Effector CD8-positive, alpha-beta T cell (primary cell): ENCODE results near the gene TXNRD2.
"Not testable (repeated sequence)": the region's sequence is repeated elsewhere in the genome, so short reads cannot be mapped to it uniquely, and the experiment has no call there.

Experiments used
- DNase-seq: peaks from one replicate; lab custom pipeline; 2025; lab: John Stamatoyannopoulos, UW

Gene TXNRD2

GRCh38 chr22:19948057-19948760 lies 6.6 kb upstream of the TXNRD2 start:
- no peak for DNase-seq

GRCh38 chr22:19943082-19944026 lies 1.7 kb upstream of the TXNRD2 start:
- DNase-seq: no peak

- DNase-seq: no peak
These were observed 801 bp upstream of the TXNRD2 start for GRCh38 chr22:19942157-19943081.

- no peak for DNase-seq
These were observed 868 bp downstream of the TXNRD2 start for GRCh38 chr22:19940536-19941364.

- DNase-seq: no peak
These were observed 3.8 kb downstream of the TXNRD2 start for GRCh38 chr22:19937616-19938473.

GRCh38 chr22:19936513-19936912 lies 5.1 kb downstream of the TXNRD2 start:
- no peak for DNase-seq

- not testable (repeated sequence) for DNase-seq
These were observed 6.4 kb downstream of the TXNRD2 start for GRCh38 chr22:19935123-19935718.

GRCh38 chr22:19933341-19934241 lies 8.0 kb downstream of the TXNRD2 start:
- DNase-seq: no peak

- DNase-seq: no peak
These were observed 9.0 kb downstream of the TXNRD2 start for GRCh38 chr22:19932367-19933206.

GRCh38 chr22:19931514-19931913 lies 10.1 kb downstream of the TXNRD2 start:
- DNase-seq: no peak

GRCh38 chr22:19930551-19931486 lies 10.8 kb downstream of the TXNRD2 start:
- DNase-seq: no peak

- no peak for DNase-seq
These were observed 11.8 kb downstream of the TXNRD2 start for GRCh38 chr22:19929586-19930550.

GRCh38 chr22:19928207-19928606 lies 13.4 kb downstream of the TXNRD2 start:
- no peak for DNase-seq

- no peak for DNase-seq
These were observed 13.9 kb downstream of the TXNRD2 start for GRCh38 chr22:19927696-19928095.

GRCh38 chr22:19926028-19926427 lies 15.6 kb downstream of the TXNRD2 start:
- DNase-seq: not testable (repeated sequence)
